Measurements from ENCODE around the gene MAPK8IP3.
"Not testable (repeated sequence)": the region's sequence is repeated elsewhere in the genome, so short reads cannot be mapped to it uniquely, and the experiment has no call there.

Gene MAPK8IP3

GRCh38 chr16:1791256-1791942, 85.4 kb downstream of the MAPK8IP3 start:
- Histone ChIP-seq H3K27me3 (ENCODE audit: control insufficient read depth, insufficient read depth, low read length) (no peaks in the 10 kb centered on the region), H3K4me1 (ENCODE audit: control insufficient read depth, insufficient read depth, low read length) (no peaks in the 10 kb centered on the region), H3K4me3 (ENCODE audit: low read depth, low read length) (no peak overlapping the region), H3K36me3 (ENCODE audit: control insufficient read depth, insufficient read depth, low read length) (peaks cover 15% of the 10 kb centered on the region), H3K9me3 (ENCODE audit: control insufficient read depth, insufficient read depth, low read length) (no peaks in the 10 kb centered on the region), H3K9ac (ENCODE audit: low read depth, low read length) (no peak overlapping the region), H3K27ac (ENCODE audit: low read depth, low read length) (no peak overlapping the region)

- H3K27ac ChIP-seq (ENCODE audit: low read depth, low read length): no peak overlapping the region
- no peaks in the 10 kb centered on the region; the same call in 1 of the 2 replicates for H3K9me3 ChIP-seq (ENCODE audit: control insufficient read depth, insufficient read depth, low read length)
- H3K36me3 ChIP-seq (ENCODE audit: control insufficient read depth, insufficient read depth, low read length): peaks cover 12% of the 10 kb centered on the region
- H3K4me1 ChIP-seq (ENCODE audit: control insufficient read depth, insufficient read depth, low read length): no peaks in the 10 kb centered on the region
- H3K4me3 ChIP-seq (ENCODE audit: low read depth, low read length): no peak overlapping the region
- H3K27me3 ChIP-seq (ENCODE audit: control insufficient read depth, insufficient read depth, low read length): no peaks in the 10 kb centered on the region
- no peak overlapping the region for H3K9ac ChIP-seq (ENCODE audit: low read depth, low read length)
Observed at GRCh38 chr16:1791943-1792812, 86.2 kb downstream of the MAPK8IP3 start.

GRCh38 chr16:1792836-1793577, 87.0 kb downstream of the MAPK8IP3 start:
- no peak overlapping the region for H3K9ac ChIP-seq (ENCODE audit: low read depth, low read length)
- peaks cover 4% of the 10 kb centered on the region; the same call in 1 of the 2 replicates for H3K9me3 ChIP-seq (ENCODE audit: control insufficient read depth, insufficient read depth, low read length)
- no peak overlapping the region for H3K4me3 ChIP-seq (ENCODE audit: low read depth, low read length)
- no peaks in the 10 kb centered on the region for H3K27me3 ChIP-seq (ENCODE audit: control insufficient read depth, insufficient read depth, low read length)
- peaks cover 9% of the 10 kb centered on the region for H3K36me3 ChIP-seq (ENCODE audit: control insufficient read depth, insufficient read depth, low read length)
- no peaks in the 10 kb centered on the region for H3K4me1 ChIP-seq (ENCODE audit: control insufficient read depth, insufficient read depth, low read length)
- no peak overlapping the region for H3K27ac ChIP-seq (ENCODE audit: low read depth, low read length)

- Histone ChIP-seq H3K27me3 (ENCODE audit: control insufficient read depth, insufficient read depth, low read length) (no peaks in the 10 kb centered on the region), H3K4me3 (ENCODE audit: low read depth, low read length) (no peak within 1 kb of the TSS), H3K9ac (ENCODE audit: low read depth, low read length) (no peak within 1 kb of the TSS), H3K36me3 (ENCODE audit: control insufficient read depth, insufficient read depth, low read length) (peaks cover 6% of the 10 kb centered on the region), H3K27ac (ENCODE audit: low read depth, low read length) (no peak within 1 kb of the TSS), H3K9me3 (ENCODE audit: control insufficient read depth, insufficient read depth, low read length) (peaks cover 11% of the 10 kb centered on the region; the same call in 1 of the 2 replicates), H3K4me1 (ENCODE audit: control insufficient read depth, insufficient read depth, low read length) (no peaks in the 10 kb centered on the region)
Observed at GRCh38 chr16:1793578-1794220, 87.7 kb downstream of the MAPK8IP3 start, which contains the start of gene IGFALS. Gene IGFALS (minus strand): TSS chr16:1793705. CDS start chr16:1793652, 53 bp downstream.

- no peak overlapping the region for H3K27ac ChIP-seq (ENCODE audit: low read depth, low read length)
- H3K4me1 ChIP-seq (ENCODE audit: control insufficient read depth, insufficient read depth, low read length): no peaks in the 10 kb centered on the region
- H3K9ac ChIP-seq (ENCODE audit: low read depth, low read length): no peak overlapping the region
- no peaks in the 10 kb centered on the region for H3K36me3 ChIP-seq (ENCODE audit: control insufficient read depth, insufficient read depth, low read length)
- H3K9me3 ChIP-seq (ENCODE audit: control insufficient read depth, insufficient read depth, low read length): peaks cover 12% of the 10 kb centered on the region; the same call in 1 of the 2 replicates
- H3K27me3 ChIP-seq (ENCODE audit: control insufficient read depth, insufficient read depth, low read length): no peaks in the 10 kb centered on the region
- H3K4me3 ChIP-seq (ENCODE audit: low read depth, low read length): no peak overlapping the region
Observed at GRCh38 chr16:1794221-1794871, 88.4 kb downstream of the MAPK8IP3 start.

GRCh38 chr16:1794908-1795666, 89.1 kb downstream of the MAPK8IP3 start:
- Histone ChIP-seq H3K27me3 (ENCODE audit: control insufficient read depth, insufficient read depth, low read length) (no peaks in the 10 kb centered on the region), H3K4me1 (ENCODE audit: control insufficient read depth, insufficient read depth, low read length) (no peaks in the 10 kb centered on the region), H3K9ac (ENCODE audit: low read depth, low read length) (no peak overlapping the region), H3K9me3 (ENCODE audit: control insufficient read depth, insufficient read depth, low read length) (peaks cover 12% of the 10 kb centered on the region; the same call in 1 of the 2 replicates), H3K36me3 (ENCODE audit: control insufficient read depth, insufficient read depth, low read length) (no peaks in the 10 kb centered on the region), H3K4me3 (ENCODE audit: low read depth, low read length) (no peak overlapping the region), H3K27ac (ENCODE audit: low read depth, low read length) (no peak overlapping the region)

GRCh38 chr16:1799263-1799662, 93.3 kb downstream of the MAPK8IP3 start:
- H3K4me3 ChIP-seq (ENCODE audit: low read depth, low read length); H3K27ac ChIP-seq (ENCODE audit: low read depth, low read length); H3K4me1 ChIP-seq (ENCODE audit: control insufficient read depth, insufficient read depth, low read length); H3K27me3 ChIP-seq (ENCODE audit: control insufficient read depth, insufficient read depth, low read length); H3K9ac ChIP-seq (ENCODE audit: low read depth, low read length); H3K36me3 ChIP-seq (ENCODE audit: control insufficient read depth, insufficient read depth, low read length): not testable (repeated sequence)
- H3K9me3 ChIP-seq (ENCODE audit: control insufficient read depth, insufficient read depth, low read length): peaks cover 23% of the 10 kb centered on the region

GRCh38 chr16:1800701-1801100, 94.7 kb downstream of the MAPK8IP3 start:
- H3K27me3 ChIP-seq (ENCODE audit: control insufficient read depth, insufficient read depth, low read length): no peaks in the 10 kb centered on the region
- H3K27ac ChIP-seq (ENCODE audit: low read depth, low read length): no peak overlapping the region
- no peak overlapping the region for H3K9ac ChIP-seq (ENCODE audit: low read depth, low read length)
- H3K36me3 ChIP-seq (ENCODE audit: control insufficient read depth, insufficient read depth, low read length): no peaks in the 10 kb centered on the region
- no peaks in the 10 kb centered on the region for H3K4me1 ChIP-seq (ENCODE audit: control insufficient read depth, insufficient read depth, low read length)
- no peak overlapping the region for H3K4me3 ChIP-seq (ENCODE audit: low read depth, low read length)
- H3K9me3 ChIP-seq (ENCODE audit: control insufficient read depth, insufficient read depth, low read length): peaks cover 23% of the 10 kb centered on the region

- Histone ChIP-seq H3K9ac (ENCODE audit: low read depth, low read length) (no peak overlapping the region), H3K4me1 (ENCODE audit: control insufficient read depth, insufficient read depth, low read length) (no peaks in the 10 kb centered on the region), H3K9me3 (ENCODE audit: control insufficient read depth, insufficient read depth, low read length) (no peaks in the 10 kb centered on the region; the same call in 1 of the 2 replicates), H3K27me3 (ENCODE audit: control insufficient read depth, insufficient read depth, low read length) (no peaks in the 10 kb centered on the region), H3K27ac (ENCODE audit: low read depth, low read length) (no peak overlapping the region), H3K4me3 (ENCODE audit: low read depth, low read length) (no peak overlapping the region), H3K36me3 (ENCODE audit: control insufficient read depth, insufficient read depth, low read length) (peaks cover 12% of the 10 kb centered on the region)
Observed at GRCh38 chr16:1807626-1808025, 101.6 kb downstream of the MAPK8IP3 start.

Measured in HUES48 (cell line).